Lower leg skin (tissue), 4 donors: ENCODE measurements around the gene LDB3. TPM values are rescaled to one million over a fixed set of nuclear protein-coding genes. Genes with fewer than 3 reads are reported as not detected.

Experiments
- DNase-seq, 2 donors: peaks; one replicate each; pipeline ENCODE4 v3.0.0-alpha.2; 2019; ENCODE audit warnings: low spot score in 2 of 2
- H3K4me3 ChIP-seq: fragments of 200-600 bp; sonication (generic); 2 replicates; pipeline ENCODE4 v1.5.1; 2017; ENCODE audit warnings: mild to moderate bottlenecking, low read depth; ENCODE audit not compliant: poor library complexity, severe bottlenecking
- CTCF ChIP-seq, 3 donors: fragments of 450-650 bp; IDR thresholded peaks; one replicate each; pipeline ENCODE4 v1.5.1; 2016; ENCODE audit warnings: antibody characterized with exemption in 3 of 3, mild to moderate bottlenecking in 3 of 3, moderate library complexity in 2 of 3
- POLR2A ChIP-seq, 2 donors: fragments of 450-650 bp; IDR thresholded peaks; one replicate each; pipeline ENCODE4 v1.6.1; 2016 to 2017; ENCODE audit warnings: antibody characterized with exemption in 2 of 2, mild to moderate bottlenecking in 1 of 2, moderate library complexity in 1 of 2
- WGBS, 2 donors: methylation state at CpG; one replicate each; pipeline ENCODE4 v1.1.5; 2018; 5-methylcytosine and 5-hydroxymethylcytosine counted together
- intact Hi-C: fragments of 100-400 bp; cut with DNase I; formaldehyde crosslinking; loops from one replicate; pipeline ENCODE4 v1.15.0; 2023; ENCODE audit warnings: low total_unique reads
- total RNA-seq, 4 donors: library from RNA; depleted of rRNA; stranded (reverse); fragments of >200 nt; gene quantifications; one replicate each; pipeline ENCODE4 v1.1.0, GENCODE V29; 2016

LDB3 gene
- total RNA-seq, 4 donors from 2014 or later: 0.46 to 2.9 (median 0.83) TPM

GRCh38 chr10:86682675-86683074 lies 14.4 kb downstream of the LDB3 start:
- 88 to 97% methylated on average over 2 of the region's 2 CpGs for whole genome bisulfite sequencing, 2 donors
- H3K4me3 ChIP-seq: no peak overlapping the region
- TF ChIP-seq POLR2A (IDR thresholded peaks at IDR 0.05) (no peak), CTCF (IDR thresholded peaks at IDR 0.05) (no peak)
- intact Hi-C loops: no loop called here
- DNase-seq: no peak

- intact Hi-C loops: no loop called here
- no peak for DNase-seq
- H3K4me3 ChIP-seq: no peak overlapping the region
- 61 to 67% methylated on average over 9 of the region's 9 CpGs for WGBS, 2 donors
- TF ChIP-seq CTCF (IDR thresholded peaks at IDR 0.05): no peak
- TF ChIP-seq POLR2A (IDR thresholded peaks at IDR 0.05): no peak
Observed at GRCh38 chr10:86684331-86685097, 16.2 kb downstream of the LDB3 start.

- 77 to 88% methylated on average over 9 of the region's 9 CpGs for WGBS, 2 donors
- intact Hi-C loops: no loop called here
- no peak for DNase-seq
Observed at GRCh38 chr10:86685416-86685815, 17.1 kb downstream of the LDB3 start.

GRCh38 chr10:86685893-86686632 lies 17.8 kb downstream of the LDB3 start:
- H3K4me3 ChIP-seq: no peak overlapping the region
- TF ChIP-seq CTCF (IDR thresholded peaks at IDR 0.05) (no peak), POLR2A (IDR thresholded peaks at IDR 0.05) (no peak)

More at GRCh38 chr10:86685416-86685815, 17.1 kb downstream of the LDB3 start:
- TF ChIP-seq POLR2A (IDR thresholded peaks at IDR 0.05) (no peak), CTCF (IDR thresholded peaks at IDR 0.05) (no peak)
- H3K4me3 ChIP-seq: no peak overlapping the region

GRCh38 chr10:86686972-86687371 lies 18.7 kb downstream of the LDB3 start:
- no peak for DNase-seq
- intact Hi-C loops: no loop called here
- TF ChIP-seq CTCF (IDR thresholded peaks at IDR 0.05): no peak
- TF ChIP-seq POLR2A (IDR thresholded peaks at IDR 0.05): no peak
- no peak overlapping the region for H3K4me3 ChIP-seq
- WGBS, 2 donors: 89 to 94% methylated on average over 19 of the region's 19 CpGs

More at GRCh38 chr10:86685893-86686632, 17.8 kb downstream of the LDB3 start:
- intact Hi-C loops: no loop called here
- no peak for DNase-seq
- 68 to 77% methylated on average over 9 to 13 of the region's 13 CpGs for WGBS, 2 donors
